ENCODE results near the gene SLC38A2.

- TF ChIP-seq CTCF (conservative IDR thresholded peaks at IDR 0.05; ENCODE audit: low read depth in 2 of 2) (no peak), ETS1 (IDR thresholded peaks at IDR 0.05) (no peak), POLR2AphosphoS5 (IDR thresholded peaks at IDR 0.05; ENCODE audit: low read depth) (no peak), EZH2 (IDR thresholded peaks at IDR 0.05; ENCODE audit: low read depth, unreplicated experiment) (no peak), EZH2phosphoT487 (IDR thresholded peaks at IDR 0.05; ENCODE audit: unreplicated experiment) (no peak), CREB1 (CRISPR knock-in tag; IDR thresholded peaks at IDR 0.05; ENCODE audit: low read depth) (no peak), JUNB (IDR thresholded peaks at IDR 0.05; ENCODE audit: unreplicated experiment) (no peak), STAT1 (IDR thresholded peaks at IDR 0.05; ENCODE audit: unreplicated experiment) (no peak), NANOG (IDR thresholded peaks at IDR 0.05; ENCODE audit: borderline replicate concordance) (no peak)
- TF ChIP-seq, protein P1, sequence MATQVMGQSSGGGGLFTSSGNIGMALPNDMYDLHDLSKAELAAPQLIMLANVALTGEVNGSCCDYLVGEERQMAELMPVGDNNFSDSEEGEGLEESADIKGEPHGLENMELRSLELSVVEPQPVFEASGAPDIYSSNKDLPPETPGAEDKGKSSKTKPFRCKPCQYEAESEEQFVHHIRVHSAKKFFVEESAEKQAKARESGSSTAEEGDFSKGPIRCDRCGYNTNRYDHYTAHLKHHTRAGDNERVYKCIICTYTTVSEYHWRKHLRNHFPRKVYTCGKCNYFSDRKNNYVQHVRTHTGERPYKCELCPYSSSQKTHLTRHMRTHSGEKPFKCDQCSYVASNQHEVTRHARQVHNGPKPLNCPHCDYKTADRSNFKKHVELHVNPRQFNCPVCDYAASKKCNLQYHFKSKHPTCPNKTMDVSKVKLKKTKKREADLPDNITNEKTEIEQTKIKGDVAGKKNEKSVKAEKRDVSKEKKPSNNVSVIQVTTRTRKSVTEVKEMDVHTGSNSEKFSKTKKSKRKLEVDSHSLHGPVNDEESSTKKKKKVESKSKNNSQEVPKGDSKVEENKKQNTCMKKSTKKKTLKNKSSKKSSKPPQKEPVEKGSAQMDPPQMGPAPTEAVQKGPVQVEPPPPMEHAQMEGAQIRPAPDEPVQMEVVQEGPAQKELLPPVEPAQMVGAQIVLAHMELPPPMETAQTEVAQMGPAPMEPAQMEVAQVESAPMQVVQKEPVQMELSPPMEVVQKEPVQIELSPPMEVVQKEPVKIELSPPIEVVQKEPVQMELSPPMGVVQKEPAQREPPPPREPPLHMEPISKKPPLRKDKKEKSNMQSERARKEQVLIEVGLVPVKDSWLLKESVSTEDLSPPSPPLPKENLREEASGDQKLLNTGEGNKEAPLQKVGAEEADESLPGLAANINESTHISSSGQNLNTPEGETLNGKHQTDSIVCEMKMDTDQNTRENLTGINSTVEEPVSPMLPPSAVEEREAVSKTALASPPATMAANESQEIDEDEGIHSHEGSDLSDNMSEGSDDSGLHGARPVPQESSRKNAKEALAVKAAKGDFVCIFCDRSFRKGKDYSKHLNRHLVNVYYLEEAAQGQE (IDR thresholded peaks at IDR 0.05; ENCODE audit: unreplicated experiment), result no peak
- TF ChIP-seq, protein P2, sequence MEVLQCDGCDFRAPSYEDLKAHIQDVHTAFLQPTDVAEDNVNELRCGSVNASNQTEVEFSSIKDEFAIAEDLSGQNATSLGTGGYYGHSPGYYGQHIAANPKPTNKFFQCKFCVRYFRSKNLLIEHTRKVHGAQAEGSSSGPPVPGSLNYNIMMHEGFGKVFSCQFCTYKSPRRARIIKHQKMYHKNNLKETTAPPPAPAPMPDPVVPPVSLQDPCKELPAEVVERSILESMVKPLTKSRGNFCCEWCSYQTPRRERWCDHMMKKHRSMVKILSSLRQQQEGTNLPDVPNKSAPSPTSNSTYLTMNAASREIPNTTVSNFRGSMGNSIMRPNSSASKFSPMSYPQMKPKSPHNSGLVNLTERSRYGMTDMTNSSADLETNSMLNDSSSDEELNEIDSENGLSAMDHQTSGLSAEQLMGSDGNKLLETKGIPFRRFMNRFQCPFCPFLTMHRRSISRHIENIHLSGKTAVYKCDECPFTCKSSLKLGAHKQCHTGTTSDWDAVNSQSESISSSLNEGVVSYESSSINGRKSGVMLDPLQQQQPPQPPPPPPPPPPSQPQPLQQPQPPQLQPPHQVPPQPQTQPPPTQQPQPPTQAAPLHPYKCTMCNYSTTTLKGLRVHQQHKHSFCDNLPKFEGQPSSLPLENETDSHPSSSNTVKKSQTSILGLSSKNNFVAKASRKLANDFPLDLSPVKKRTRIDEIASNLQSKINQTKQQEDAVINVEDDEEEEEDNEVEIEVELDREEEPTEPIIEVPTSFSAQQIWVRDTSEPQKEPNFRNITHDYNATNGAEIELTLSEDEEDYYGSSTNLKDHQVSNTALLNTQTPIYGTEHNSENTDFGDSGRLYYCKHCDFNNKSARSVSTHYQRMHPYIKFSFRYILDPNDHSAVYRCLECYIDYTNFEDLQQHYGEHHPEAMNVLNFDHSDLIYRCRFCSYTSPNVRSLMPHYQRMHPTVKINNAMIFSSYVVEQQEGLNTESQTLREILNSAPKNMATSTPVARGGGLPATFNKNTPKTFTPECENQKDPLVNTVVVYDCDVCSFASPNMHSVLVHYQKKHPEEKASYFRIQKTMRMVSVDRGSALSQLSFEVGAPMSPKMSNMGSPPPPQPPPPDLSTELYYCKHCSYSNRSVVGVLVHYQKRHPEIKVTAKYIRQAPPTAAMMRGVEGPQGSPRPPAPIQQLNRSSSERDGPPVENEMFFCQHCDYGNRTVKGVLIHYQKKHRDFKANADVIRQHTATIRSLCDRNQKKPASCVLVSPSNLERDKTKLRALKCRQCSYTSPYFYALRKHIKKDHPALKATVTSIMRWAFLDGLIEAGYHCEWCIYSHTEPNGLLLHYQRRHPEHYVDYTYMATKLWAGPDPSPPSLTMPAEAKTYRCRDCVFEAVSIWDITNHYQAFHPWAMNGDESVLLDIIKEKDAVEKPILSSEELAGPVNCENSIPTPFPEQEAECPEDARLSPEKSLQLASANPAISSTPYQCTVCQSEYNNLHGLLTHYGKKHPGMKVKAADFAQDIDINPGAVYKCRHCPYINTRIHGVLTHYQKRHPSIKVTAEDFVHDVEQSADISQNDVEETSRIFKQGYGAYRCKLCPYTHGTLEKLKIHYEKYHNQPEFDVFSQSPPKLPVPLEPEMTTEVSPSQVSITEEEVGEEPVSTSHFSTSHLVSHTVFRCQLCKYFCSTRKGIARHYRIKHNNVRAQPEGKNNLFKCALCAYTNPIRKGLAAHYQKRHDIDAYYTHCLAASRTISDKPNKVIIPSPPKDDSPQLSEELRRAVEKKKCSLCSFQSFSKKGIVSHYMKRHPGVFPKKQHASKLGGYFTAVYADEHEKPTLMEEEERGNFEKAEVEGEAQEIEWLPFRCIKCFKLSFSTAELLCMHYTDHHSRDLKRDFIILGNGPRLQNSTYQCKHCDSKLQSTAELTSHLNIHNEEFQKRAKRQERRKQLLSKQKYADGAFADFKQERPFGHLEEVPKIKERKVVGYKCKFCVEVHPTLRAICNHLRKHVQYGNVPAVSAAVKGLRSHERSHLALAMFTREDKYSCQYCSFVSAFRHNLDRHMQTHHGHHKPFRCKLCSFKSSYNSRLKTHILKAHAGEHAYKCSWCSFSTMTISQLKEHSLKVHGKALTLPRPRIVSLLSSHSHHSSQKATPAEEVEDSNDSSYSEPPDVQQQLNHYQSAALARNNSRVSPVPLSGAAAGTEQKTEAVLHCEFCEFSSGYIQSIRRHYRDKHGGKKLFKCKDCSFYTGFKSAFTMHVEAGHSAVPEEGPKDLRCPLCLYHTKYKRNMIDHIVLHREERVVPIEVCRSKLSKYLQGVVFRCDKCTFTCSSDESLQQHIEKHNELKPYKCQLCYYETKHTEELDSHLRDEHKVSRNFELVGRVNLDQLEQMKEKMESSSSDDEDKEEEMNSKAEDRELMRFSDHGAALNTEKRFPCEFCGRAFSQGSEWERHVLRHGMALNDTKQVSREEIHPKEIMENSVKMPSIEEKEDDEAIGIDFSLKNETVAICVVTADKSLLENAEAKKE (CRISPR knock-in tag; IDR thresholded peaks at IDR 0.05), result no peak
These were observed 6.0 kb upstream of the SLC38A2 start for GRCh38 chr12:46378530-46378929.

All from GM23338 (cell line).